Fibroblast of the aortic adventitia (primary cell): ENCODE results near the gene ATP8A2. TPM values are rescaled to one million over a fixed set of nuclear protein-coding genes. Genes with fewer than 3 reads are reported as not detected.

Experiments used
- DNase-seq: peaks from one replicate; pipeline ENCODE4 v3.0.0-alpha.2; 2010; ENCODE audit warnings: low read depth
- H3K4me3 ChIP-seq: 2 replicates; pipeline ENCODE4 v1.5.1; 2011; ENCODE audit warnings: low read depth, mild to moderate bottlenecking, control low read depth, low read length, moderate library complexity
- total RNA-seq: library from RNA; depleted of rRNA; stranded (reverse); fragments of >200 nt; gene quantifications from 2 replicates; pipeline ENCODE4 v1.2.3, GENCODE V29; 2012; ENCODE audit warnings: low replicate concordance
- TF ChIP-seq, protein P1 (sequence below): IDR thresholded peaks from 2 replicates; pipeline ENCODE4 v1.5.1; 2011; ENCODE audit warnings: mild to moderate bottlenecking, low read length, control low read depth, inconsistent platforms; ENCODE audit not compliant: insufficient read depth

ATP8A2 gene
- total RNA-seq, 1 donor = under 0.01 TPM

- no peak for DNase-seq
- TF ChIP-seq, protein P1, sequence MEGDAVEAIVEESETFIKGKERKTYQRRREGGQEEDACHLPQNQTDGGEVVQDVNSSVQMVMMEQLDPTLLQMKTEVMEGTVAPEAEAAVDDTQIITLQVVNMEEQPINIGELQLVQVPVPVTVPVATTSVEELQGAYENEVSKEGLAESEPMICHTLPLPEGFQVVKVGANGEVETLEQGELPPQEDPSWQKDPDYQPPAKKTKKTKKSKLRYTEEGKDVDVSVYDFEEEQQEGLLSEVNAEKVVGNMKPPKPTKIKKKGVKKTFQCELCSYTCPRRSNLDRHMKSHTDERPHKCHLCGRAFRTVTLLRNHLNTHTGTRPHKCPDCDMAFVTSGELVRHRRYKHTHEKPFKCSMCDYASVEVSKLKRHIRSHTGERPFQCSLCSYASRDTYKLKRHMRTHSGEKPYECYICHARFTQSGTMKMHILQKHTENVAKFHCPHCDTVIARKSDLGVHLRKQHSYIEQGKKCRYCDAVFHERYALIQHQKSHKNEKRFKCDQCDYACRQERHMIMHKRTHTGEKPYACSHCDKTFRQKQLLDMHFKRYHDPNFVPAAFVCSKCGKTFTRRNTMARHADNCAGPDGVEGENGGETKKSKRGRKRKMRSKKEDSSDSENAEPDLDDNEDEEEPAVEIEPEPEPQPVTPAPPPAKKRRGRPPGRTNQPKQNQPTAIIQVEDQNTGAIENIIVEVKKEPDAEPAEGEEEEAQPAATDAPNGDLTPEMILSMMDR = no peak
- H3K4me3 ChIP-seq = no peak overlapping the region
Measured at GRCh38 chr13:25588336-25589060, 216.7 kb downstream of the ATP8A2 start.

GRCh38 chr13:25598421-25598820 lies 226.6 kb downstream of the ATP8A2 start:
- TF ChIP-seq, protein P1 = no peak
- H3K4me3 ChIP-seq = no peak overlapping the region
- no peak for DNase-seq

DNA sequence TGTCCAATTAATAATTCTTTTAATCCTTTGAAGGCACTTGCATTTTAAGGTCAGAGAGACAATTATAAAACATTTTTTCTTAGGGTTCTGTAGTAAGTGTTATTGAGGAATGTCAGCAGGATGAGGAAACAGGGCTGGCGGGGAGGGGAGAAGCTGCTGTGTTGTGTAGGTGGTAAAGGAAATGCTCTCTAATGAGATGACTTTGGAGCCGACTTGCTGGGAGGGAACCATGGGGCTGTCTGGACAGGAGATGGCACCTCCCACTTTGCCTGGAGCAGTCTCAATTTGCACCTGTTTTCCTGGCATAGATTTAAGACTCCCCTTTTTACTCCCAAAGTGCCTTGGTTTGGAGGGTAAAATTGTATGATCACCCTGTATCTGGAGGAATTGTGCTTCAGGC lies 230.4 kb downstream of the ATP8A2 start:
- no peak overlapping the region for H3K4me3 ChIP-seq
- TF ChIP-seq, protein P1 = no peak
- DNase-seq = no peak

DNA sequence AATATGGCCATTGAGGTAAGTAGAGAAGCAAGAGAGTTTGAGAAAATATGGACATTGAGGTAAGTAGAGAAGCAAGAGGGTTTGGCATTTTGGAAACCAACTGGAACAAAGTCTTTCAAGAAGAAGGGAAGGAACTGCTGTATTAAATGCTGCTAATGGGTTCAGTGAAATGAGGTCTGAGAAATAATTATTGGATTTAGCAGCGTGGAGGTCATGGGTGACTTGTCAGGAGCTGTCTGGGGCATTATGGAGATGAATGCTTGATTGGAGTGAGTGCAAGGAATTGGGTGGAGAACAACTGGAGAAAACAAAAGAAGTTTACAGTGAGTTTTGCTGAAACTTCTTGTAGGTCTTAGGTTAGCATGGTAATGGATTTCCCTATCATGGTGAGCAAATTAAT lies 232.3 kb downstream of the ATP8A2 start:
- TF ChIP-seq, protein P1 = no peak
- no peak for DNase-seq
- no peak overlapping the region for H3K4me3 ChIP-seq

- DNase-seq = no peak
- no peak overlapping the region for H3K4me3 ChIP-seq
- TF ChIP-seq, protein P1 = no peak
Measured at GRCh38 chr13:25607096-25607495, 235.3 kb downstream of the ATP8A2 start.

- no peak for DNase-seq
- no peak overlapping the region for H3K4me3 ChIP-seq
- TF ChIP-seq, protein P1 = no peak
Measured at GRCh38 chr13:25608181-25608580, 236.4 kb downstream of the ATP8A2 start.

DNA sequence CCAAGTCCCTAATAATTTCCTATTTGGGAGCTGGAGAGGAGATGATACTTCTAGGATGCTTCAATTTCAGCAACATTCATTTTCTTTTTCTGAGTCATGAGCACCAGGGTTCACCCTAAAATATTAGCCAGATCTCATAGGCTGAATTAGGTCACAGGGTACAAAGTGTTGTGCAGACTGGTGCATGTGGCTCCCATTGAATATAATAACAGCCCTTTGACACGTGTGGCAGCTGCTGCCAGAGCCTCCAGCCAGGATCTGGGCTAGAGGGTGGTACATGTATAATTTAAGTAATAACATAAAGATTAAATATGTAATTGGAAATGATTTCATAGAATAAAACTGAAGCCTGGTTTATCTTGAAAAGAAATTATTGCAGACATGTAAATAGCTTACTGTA lies 244.9 kb downstream of the ATP8A2 start:
- TF ChIP-seq, protein P1 = no peak
- H3K4me3 ChIP-seq = no peak overlapping the region
- DNase-seq = no peak
